Suprapubic skin (tissue), 4 donors: ENCODE measurements around the gene TBC1D3B.

Experiments used
- EP300 ChIP-seq: sonication (generic); formaldehyde crosslinking; IDR thresholded peaks from one replicate; pipeline ENCODE4 v1.6.1; 2017; ENCODE audit warnings: antibody characterized with exemption
- POLR2A ChIP-seq, 2 donors: fragments of 450-650 bp; IDR thresholded peaks; one replicate each; pipeline ENCODE4 v1.6.1; 2017; ENCODE audit warnings: antibody characterized with exemption in 2 of 2, mild to moderate bottlenecking in 2 of 2, moderate library complexity in 2 of 2
- POLR2AphosphoS5 ChIP-seq, 3 donors: sonication (generic); formaldehyde crosslinking; IDR thresholded peaks; one replicate each; pipeline ENCODE4 v1.6.1; 2017; ENCODE audit warnings: antibody characterized with exemption in 3 of 3
- TF ChIP-seq, protein P1 (sequence below), 2 donors: fragments of 200-600 bp in 1 of 2; fragments of 450-650 bp in 1 of 2; sonication (generic) in 1 of 2; IDR thresholded peaks; one replicate each; pipeline ENCODE4 v1.5.1; 2016 to 2019; ENCODE audit warnings: antibody characterized with exemption in 2 of 2, mild to moderate bottlenecking in 1 of 2, moderate library complexity in 1 of 2

DNA sequence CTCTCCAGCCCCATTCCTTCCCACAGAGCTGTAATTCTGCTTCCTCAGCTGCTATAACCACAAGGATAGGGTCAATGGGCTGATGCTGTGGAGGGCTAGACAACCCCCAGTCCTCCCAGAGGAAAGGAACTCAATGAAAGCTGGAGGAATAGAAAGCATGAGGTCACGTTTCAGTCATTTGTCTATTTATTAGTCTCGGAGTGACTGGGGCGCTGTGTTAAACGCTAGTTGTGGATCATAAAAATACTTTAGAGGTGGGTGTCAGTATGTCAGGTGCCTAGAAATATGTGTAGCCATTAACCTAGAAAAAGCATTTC is 20.9 kb upstream of the TBC1D3B start:
- TF ChIP-seq, protein P1, sequence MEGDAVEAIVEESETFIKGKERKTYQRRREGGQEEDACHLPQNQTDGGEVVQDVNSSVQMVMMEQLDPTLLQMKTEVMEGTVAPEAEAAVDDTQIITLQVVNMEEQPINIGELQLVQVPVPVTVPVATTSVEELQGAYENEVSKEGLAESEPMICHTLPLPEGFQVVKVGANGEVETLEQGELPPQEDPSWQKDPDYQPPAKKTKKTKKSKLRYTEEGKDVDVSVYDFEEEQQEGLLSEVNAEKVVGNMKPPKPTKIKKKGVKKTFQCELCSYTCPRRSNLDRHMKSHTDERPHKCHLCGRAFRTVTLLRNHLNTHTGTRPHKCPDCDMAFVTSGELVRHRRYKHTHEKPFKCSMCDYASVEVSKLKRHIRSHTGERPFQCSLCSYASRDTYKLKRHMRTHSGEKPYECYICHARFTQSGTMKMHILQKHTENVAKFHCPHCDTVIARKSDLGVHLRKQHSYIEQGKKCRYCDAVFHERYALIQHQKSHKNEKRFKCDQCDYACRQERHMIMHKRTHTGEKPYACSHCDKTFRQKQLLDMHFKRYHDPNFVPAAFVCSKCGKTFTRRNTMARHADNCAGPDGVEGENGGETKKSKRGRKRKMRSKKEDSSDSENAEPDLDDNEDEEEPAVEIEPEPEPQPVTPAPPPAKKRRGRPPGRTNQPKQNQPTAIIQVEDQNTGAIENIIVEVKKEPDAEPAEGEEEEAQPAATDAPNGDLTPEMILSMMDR (IDR thresholded peaks at IDR 0.05) = no peak
- TF ChIP-seq EP300 (no peak), POLR2A (IDR thresholded peaks at IDR 0.05) (no peak), POLR2AphosphoS5 (IDR thresholded peaks at IDR 0.05) (no peak)
